H9 (cell line): ENCODE results near the gene RIPPLY3. TPM values are rescaled to one million over a fixed set of nuclear protein-coding genes. Genes with fewer than 3 reads are reported as not detected.

Source experiments
- DNase-seq: peaks from one replicate; pipeline ENCODE4 v3.0.0-alpha.2; 2017
- H2AFZ ChIP-seq: one replicate; pipeline ENCODE4 v1.6.1; 2013; ENCODE audit warnings: mild to moderate bottlenecking, low read length, control low read depth, moderate library complexity
- H2AK5ac ChIP-seq: 2 replicates; pipeline ENCODE4 v1.6.1; 2013; ENCODE audit warnings: low read length, control low read depth, mixed read lengths; ENCODE audit not compliant: insufficient read length
- H2BK120ac ChIP-seq: one replicate; pipeline ENCODE4 v1.6.1; 2013; ENCODE audit warnings: low read depth, mild to moderate bottlenecking, low read length, control low read depth, inconsistent platforms; ENCODE audit not compliant: poor library complexity, severe bottlenecking
- H2BK12ac ChIP-seq: 2 replicates; pipeline ENCODE4 v1.6.1; 2013; ENCODE audit warnings: low read length, control low read depth, mixed read lengths, low read depth; ENCODE audit not compliant: insufficient read length
- H2BK15ac ChIP-seq: 2 replicates; pipeline ENCODE4 v1.6.1; 2013; ENCODE audit warnings: low read depth, low read length, control low read depth
- H2BK20ac ChIP-seq: one replicate; pipeline ENCODE4 v1.6.1; 2013; ENCODE audit warnings: low read depth, mild to moderate bottlenecking, low read length, control low read depth, inconsistent platforms; ENCODE audit not compliant: poor library complexity, severe bottlenecking
- H2BK5ac ChIP-seq: 2 replicates; pipeline ENCODE4 v1.6.1; 2013; ENCODE audit warnings: low read length, control low read depth, mixed read lengths; ENCODE audit not compliant: insufficient read length
- H3K14ac ChIP-seq: 2 replicates; pipeline ENCODE4 v1.6.1; 2013; ENCODE audit warnings: low read length, control low read depth; ENCODE audit not compliant: insufficient read depth
- H3K18ac ChIP-seq: 2 replicates; pipeline ENCODE4 v1.6.1; 2013; ENCODE audit warnings: low read depth, mild to moderate bottlenecking, mixed read lengths, low read length, control low read depth; ENCODE audit not compliant: insufficient read length
- H3K23ac ChIP-seq: 2 replicates; pipeline ENCODE4 v1.6.1; 2013; ENCODE audit warnings: low read length, control low read depth, mixed read lengths, low read depth; ENCODE audit not compliant: insufficient read length
- H3K23me2 ChIP-seq: 2 replicates; pipeline ENCODE4 v1.6.1; 2013; ENCODE audit warnings: low read depth, mild to moderate bottlenecking, mixed read lengths, low read length, control low read depth; ENCODE audit not compliant: insufficient read length, poor library complexity, severe bottlenecking
- H3K27ac ChIP-seq: 2 replicates; pipeline ENCODE4 v1.5.1; 2013; ENCODE audit warnings: low read length, control low read depth, mixed read lengths, low read depth; ENCODE audit not compliant: insufficient read length
- H3K27me3 ChIP-seq: 2 replicates; pipeline ENCODE4 v1.6.1; 2013; ENCODE audit warnings: low read length, control low read depth, inconsistent platforms; ENCODE audit not compliant: insufficient read depth
- H3K4ac ChIP-seq: 2 replicates; pipeline ENCODE4 v1.6.1; 2013; ENCODE audit warnings: low read depth, mild to moderate bottlenecking, control low read depth, inconsistent platforms, low read length, moderate library complexity
- H3K4me1 ChIP-seq: 2 replicates; pipeline ENCODE4 v1.6.1; 2013; ENCODE audit warnings: low read length, control low read depth, inconsistent platforms; ENCODE audit not compliant: insufficient read depth
- H3K4me2 ChIP-seq: 2 replicates; pipeline ENCODE4 v1.6.1; 2013; ENCODE audit warnings: low read length, control low read depth, mixed read lengths; ENCODE audit not compliant: insufficient read length, insufficient read depth
- H3K56ac ChIP-seq: 2 replicates; pipeline ENCODE4 v1.6.1; 2013; ENCODE audit warnings: low read depth, mild to moderate bottlenecking, mixed read lengths, low read length, control low read depth; ENCODE audit not compliant: insufficient read length
- H3K79me1 ChIP-seq: 2 replicates; pipeline ENCODE4 v1.6.1; 2013; ENCODE audit warnings: low read depth, mild to moderate bottlenecking, moderate library complexity, low read length, control low read depth, inconsistent platforms; ENCODE audit not compliant: insufficient read depth, poor library complexity, severe bottlenecking
- H3K79me2 ChIP-seq: 2 replicates; pipeline ENCODE4 v1.6.1; 2013; ENCODE audit warnings: low read length, control low read depth, inconsistent platforms; ENCODE audit not compliant: insufficient read depth
- H3K9ac ChIP-seq: 2 replicates; pipeline ENCODE4 v1.6.1; 2013; ENCODE audit warnings: low read length, control low read depth, mixed read lengths; ENCODE audit not compliant: insufficient read length; ENCODE audit errors: extremely low read depth
- H3K9me3 ChIP-seq: one replicate; pipeline ENCODE4 v1.6.1; 2013; ENCODE audit warnings: low read depth, low read length, inconsistent platforms; ENCODE audit not compliant: control insufficient read depth
- H3T11ph ChIP-seq: one replicate; pipeline ENCODE4 v1.6.1; 2013; ENCODE audit warnings: mild to moderate bottlenecking, low read length, control low read depth, inconsistent platforms
- H4K20me1 ChIP-seq: one replicate; pipeline ENCODE4 v1.6.1; 2013; ENCODE audit not compliant: control insufficient read depth, insufficient read length, insufficient read depth
- H4K5ac ChIP-seq: 2 replicates; pipeline ENCODE4 v1.6.1; 2013; ENCODE audit warnings: low read depth, mild to moderate bottlenecking, mixed read lengths, low read length, control low read depth; ENCODE audit not compliant: insufficient read length
- H4K8ac ChIP-seq: replicated peaks from 2 replicates; pipeline ENCODE4 v1.6.1; 2013; ENCODE audit warnings: low read length, control low read depth, mixed read lengths, low read depth; ENCODE audit not compliant: insufficient read length
- H4K91ac ChIP-seq: 2 replicates; pipeline ENCODE4 v1.6.1; 2013; ENCODE audit warnings: low read depth, mild to moderate bottlenecking, moderate library complexity, mixed read lengths, low read length, control low read depth; ENCODE audit not compliant: insufficient read length
- H3K27ac Mint-ChIP-seq, 3 experiments: 2 replicates in 2 of 3; 3 replicates in 1 of 3; pipeline ENCODE4 v1.8.0; 2020 to 2021; ENCODE audit warnings: mixed read lengths in 3 of 3, mild to moderate bottlenecking in 1 of 3, moderate library complexity in 1 of 3
- H3K27me3 Mint-ChIP-seq: 2 replicates; pipeline ENCODE4 v1.8.0; 2021; ENCODE audit warnings: low read depth, mild to moderate bottlenecking, moderate library complexity, mixed read lengths
- H3K36me3 Mint-ChIP-seq, 3 experiments: 2 replicates in 2 of 3; 3 replicates in 1 of 3; pipeline ENCODE4 v1.8.0; 2020 to 2021; ENCODE audit warnings: low read depth in 3 of 3, mixed read lengths in 3 of 3; ENCODE audit not compliant: insufficient read depth in 1 of 3
- H3K4me1 Mint-ChIP-seq, 2 experiments: 2 replicates each; pipeline ENCODE4 v1.8.0; 2020; ENCODE audit warnings: mixed read lengths in 2 of 2
- H3K4me3 Mint-ChIP-seq, 2 experiments: 2 replicates in 1 of 2; 3 replicates in 1 of 2; pipeline ENCODE4 v1.8.0; 2020 to 2021; ENCODE audit warnings: mild to moderate bottlenecking in 2 of 2, mixed read lengths in 2 of 2, moderate library complexity in 1 of 2
- H3K9me3 Mint-ChIP-seq, 2 experiments: 2 replicates in 1 of 2; 3 replicates in 1 of 2; pipeline ENCODE4 v1.8.0; 2020; ENCODE audit warnings: mild to moderate bottlenecking in 2 of 2, mixed read lengths in 2 of 2, moderate library complexity in 1 of 2
- CTCF ChIP-seq: fragments of 200-600 bp; sonication (generic); conservative IDR thresholded peaks from 3 replicates; pipeline ENCODE4 v1.8.0; 2021; ENCODE audit warnings: antibody characterized with exemption, mild to moderate bottlenecking
- WGBS: extraction: QIAGEN DNeasy Blood & Tissue Kit; methylation state at CpG from one replicate; pipeline ENCODE4 v1.1.7; 2013; ENCODE audit warnings: missing lambda C conversion rate, low lambda C conversion rate, mixed read lengths; ENCODE audit not compliant: insufficient read length; ENCODE audit errors: extremely low coverage; 5-methylcytosine and 5-hydroxymethylcytosine counted together
- total RNA-seq: library from RNA; stranded (reverse); gene quantifications from 2 replicates; pipeline ENCODE4 v1.2.1, GENCODE V29; 2021

The RIPPLY3 gene
- total RNA-seq, 1 experiment from 2014 or later: 1.9 TPM

- no peak overlapping the region for H3K27ac ChIP-seq
- H3K23me2 ChIP-seq: peaks cover 3% of the 10 kb centered on the region
Measured at GRCh38 chr21:36966821-36967768, 39.4 kb upstream of the RIPPLY3 start.

More at GRCh38 chr21:36966821-36967768, 39.4 kb upstream of the RIPPLY3 start:
- no peak for DNase-seq
- H3K27me3 ChIP-seq: no peaks in the 10 kb centered on the region
- no peak overlapping the region for H3K9ac ChIP-seq
- H3K4me1 ChIP-seq: no peaks in the 10 kb centered on the region
- H2AFZ ChIP-seq: no peak overlapping the region
- H3K4me2 ChIP-seq: peak overlapping the region; percentile 20
- Mint-ChIP-seq H3K4me3 (peak overlapping the region; percentile 73 to 81), H3K4me1 (peaks cover 15 to 17% of the 10 kb centered on the region in 2 experiments), H3K27ac (no peak overlapping the region), H3K36me3 (peaks cover 0 to 7% (median 4%) of the 10 kb centered on the region in 3 experiments; a peak in 4 of 7 replicates), H3K9me3 (no peaks in the 10 kb centered on the region), H3K27me3 (no peaks in the 10 kb centered on the region)
- no peak overlapping the region for H2BK15ac ChIP-seq
- no CpG with 5 or more reads among the region's 34 CpGs for WGBS
- TF ChIP-seq CTCF: no peak
- H4K20me1 ChIP-seq: no peaks in the 10 kb centered on the region
- H4K91ac ChIP-seq: no peak overlapping the region
- H3K18ac ChIP-seq: peak overlapping the region; percentile 39
- H4K8ac ChIP-seq: no peak overlapping the region
- H3K9me3 ChIP-seq: no peaks in the 10 kb centered on the region
- no peak overlapping the region for H4K5ac ChIP-seq
- H2BK20ac ChIP-seq: no peak overlapping the region
- H2BK5ac ChIP-seq: no peak overlapping the region
- no peaks in the 10 kb centered on the region for H3K79me2 ChIP-seq
- H2BK120ac ChIP-seq: no peak overlapping the region
- H3K56ac ChIP-seq: no peak overlapping the region
- no peak overlapping the region for H3K4ac ChIP-seq
- H2AK5ac ChIP-seq: no peak overlapping the region
- H3T11ph ChIP-seq: no peak overlapping the region
- H3K23ac ChIP-seq: no peak overlapping the region
- H3K14ac ChIP-seq: peak overlapping the region; percentile 62; the same call in 1 of the 2 replicates
- no peaks in the 10 kb centered on the region for H3K79me1 ChIP-seq
- H2BK12ac ChIP-seq: no peak overlapping the region
